Thyroid gland (tissue), 4 donors: ENCODE data around the gene MYO5C.

Experiments used
- POLR2A ChIP-seq, 2 donors: fragments of 450-650 bp; IDR thresholded peaks; one replicate each; pipeline ENCODE4 v1.6.1; 2017; ENCODE audit warnings: antibody characterized with exemption in 2 of 2, mild to moderate bottlenecking in 2 of 2, moderate library complexity in 1 of 2
- TF ChIP-seq, protein P1 (sequence below), 6 experiments: fragments of 200-600 bp in 3 of 6; fragments of 450-650 bp in 3 of 6; sonication (generic) in 3 of 6; IDR thresholded peaks; one replicate each; pipeline ENCODE4 v1.5.1; 2016 to 2019; ENCODE audit warnings: antibody characterized with exemption in 6 of 6, mild to moderate bottlenecking in 2 of 6, inconsistent platforms in 1 of 6, moderate library complexity in 1 of 6

DNA sequence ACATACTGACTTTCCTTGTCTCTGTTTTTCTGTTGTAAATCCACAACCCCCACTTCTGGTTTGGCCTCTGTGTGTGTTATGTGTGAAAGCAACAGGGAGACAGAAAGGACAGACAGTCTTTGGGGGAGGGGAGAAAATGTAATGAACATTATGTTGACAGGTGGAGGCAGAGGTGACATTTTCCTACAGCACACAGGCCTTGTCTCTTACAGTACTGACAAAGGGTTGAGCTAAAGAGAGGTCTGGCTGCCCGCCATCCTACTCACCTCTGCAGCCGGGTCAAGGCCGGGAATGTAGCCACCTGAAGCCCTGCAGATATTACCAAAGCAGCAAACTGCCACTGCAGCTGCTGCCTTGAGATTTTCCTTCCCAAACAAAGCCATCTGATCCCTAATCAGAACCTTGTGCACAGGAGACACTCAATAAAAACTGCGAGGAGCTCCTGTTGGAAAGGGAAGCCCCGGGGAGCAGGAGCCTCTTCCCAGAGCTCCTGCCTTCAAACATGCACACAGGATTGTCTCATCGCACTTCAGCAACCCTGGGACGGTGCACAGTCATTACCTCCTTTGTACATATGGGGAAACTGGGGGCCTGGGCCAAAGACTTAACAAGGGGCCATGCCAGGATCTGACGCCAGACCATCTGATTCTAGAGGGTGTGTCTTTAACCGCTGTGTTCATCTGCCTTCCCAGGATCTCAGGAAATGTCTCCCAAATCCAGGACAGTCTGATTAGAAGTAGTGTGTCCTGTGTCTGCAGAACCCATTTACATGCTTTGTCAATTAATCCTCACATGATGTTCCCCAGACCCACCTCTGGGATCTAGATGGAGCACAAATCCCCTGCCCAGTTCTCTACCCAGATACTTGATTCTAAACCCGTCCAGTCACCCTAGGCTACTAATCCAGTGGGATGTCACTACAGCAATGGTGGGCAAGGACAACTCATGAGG is 14.2 kb downstream of the MYO5C start:
- TF ChIP-seq, protein P1, sequence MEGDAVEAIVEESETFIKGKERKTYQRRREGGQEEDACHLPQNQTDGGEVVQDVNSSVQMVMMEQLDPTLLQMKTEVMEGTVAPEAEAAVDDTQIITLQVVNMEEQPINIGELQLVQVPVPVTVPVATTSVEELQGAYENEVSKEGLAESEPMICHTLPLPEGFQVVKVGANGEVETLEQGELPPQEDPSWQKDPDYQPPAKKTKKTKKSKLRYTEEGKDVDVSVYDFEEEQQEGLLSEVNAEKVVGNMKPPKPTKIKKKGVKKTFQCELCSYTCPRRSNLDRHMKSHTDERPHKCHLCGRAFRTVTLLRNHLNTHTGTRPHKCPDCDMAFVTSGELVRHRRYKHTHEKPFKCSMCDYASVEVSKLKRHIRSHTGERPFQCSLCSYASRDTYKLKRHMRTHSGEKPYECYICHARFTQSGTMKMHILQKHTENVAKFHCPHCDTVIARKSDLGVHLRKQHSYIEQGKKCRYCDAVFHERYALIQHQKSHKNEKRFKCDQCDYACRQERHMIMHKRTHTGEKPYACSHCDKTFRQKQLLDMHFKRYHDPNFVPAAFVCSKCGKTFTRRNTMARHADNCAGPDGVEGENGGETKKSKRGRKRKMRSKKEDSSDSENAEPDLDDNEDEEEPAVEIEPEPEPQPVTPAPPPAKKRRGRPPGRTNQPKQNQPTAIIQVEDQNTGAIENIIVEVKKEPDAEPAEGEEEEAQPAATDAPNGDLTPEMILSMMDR (IDR thresholded peaks at IDR 0.05), result no peak
- no peak for TF ChIP-seq POLR2A (IDR thresholded peaks at IDR 0.05)
